Type B pancreatic cell (in vitro differentiated cells): ENCODE data around the gene MARCHF7. TPM values are rescaled to one million over a fixed set of nuclear protein-coding genes. Genes with fewer than 3 reads are reported as not detected.

Experiments used
- DNase-seq: peaks from one replicate; pipeline ENCODE4 v3.0.0; 2021; ENCODE audit warnings: mixed read lengths; ENCODE audit not compliant: unreplicated experiment; ENCODE audit errors: extremely low spot score
- H3K27ac Mint-ChIP-seq: 2 replicates; pipeline ENCODE4 v1.8.0; 2021; ENCODE audit warnings: mild to moderate bottlenecking, mixed read lengths
- H3K27me3 Mint-ChIP-seq: 2 replicates; pipeline ENCODE4 v1.8.0; 2021; ENCODE audit warnings: mixed read lengths
- H3K36me3 Mint-ChIP-seq: 2 replicates; pipeline ENCODE4 v1.8.0; 2021; ENCODE audit warnings: mixed read lengths
- H3K4me1 Mint-ChIP-seq: one replicate; pipeline ENCODE4 v1.8.0; 2021; ENCODE audit warnings: mixed read lengths; ENCODE audit not compliant: unreplicated experiment
- H3K4me3 Mint-ChIP-seq: 2 replicates; pipeline ENCODE4 v1.8.0; 2021; ENCODE audit warnings: mild to moderate bottlenecking, mixed read lengths
- H3K9me3 Mint-ChIP-seq: 2 replicates; pipeline ENCODE4 v1.8.0; 2021; ENCODE audit warnings: mixed read lengths
- total RNA-seq: library from RNA; stranded (reverse); gene quantifications from 2 replicates; pipeline ENCODE4 v1.2.1, GENCODE V29; 2021; ENCODE audit warnings: low replicate concordance
- TF ChIP-seq, protein P1 (sequence below): fragments of 200-600 bp; sonication (generic); conservative IDR thresholded peaks from 2 replicates; pipeline ENCODE4 v1.5.0; 2021; ENCODE audit warnings: antibody characterized with exemption, mild to moderate bottlenecking

MARCHF7 gene
- total RNA-seq, 1 donor from 2014 or later: 96.1 TPM

- no peak for DNase-seq
- H3K36me3 Mint-ChIP-seq: no peaks in the 10 kb centered on the region
Observed at GRCh38 chr2:159684796-159685195, 27.5 kb upstream of the MARCHF7 start.

GRCh38 chr2:159694500-159695040 lies 17.7 kb upstream of the MARCHF7 start:
- DNase-seq: no peak
- no peak overlapping the region for H3K27ac Mint-ChIP-seq
- no peaks in the 10 kb centered on the region for H3K27me3 Mint-ChIP-seq
- H3K9me3 Mint-ChIP-seq: no peaks in the 10 kb centered on the region
- no peak overlapping the region for H3K4me3 Mint-ChIP-seq
- TF ChIP-seq, protein P1, sequence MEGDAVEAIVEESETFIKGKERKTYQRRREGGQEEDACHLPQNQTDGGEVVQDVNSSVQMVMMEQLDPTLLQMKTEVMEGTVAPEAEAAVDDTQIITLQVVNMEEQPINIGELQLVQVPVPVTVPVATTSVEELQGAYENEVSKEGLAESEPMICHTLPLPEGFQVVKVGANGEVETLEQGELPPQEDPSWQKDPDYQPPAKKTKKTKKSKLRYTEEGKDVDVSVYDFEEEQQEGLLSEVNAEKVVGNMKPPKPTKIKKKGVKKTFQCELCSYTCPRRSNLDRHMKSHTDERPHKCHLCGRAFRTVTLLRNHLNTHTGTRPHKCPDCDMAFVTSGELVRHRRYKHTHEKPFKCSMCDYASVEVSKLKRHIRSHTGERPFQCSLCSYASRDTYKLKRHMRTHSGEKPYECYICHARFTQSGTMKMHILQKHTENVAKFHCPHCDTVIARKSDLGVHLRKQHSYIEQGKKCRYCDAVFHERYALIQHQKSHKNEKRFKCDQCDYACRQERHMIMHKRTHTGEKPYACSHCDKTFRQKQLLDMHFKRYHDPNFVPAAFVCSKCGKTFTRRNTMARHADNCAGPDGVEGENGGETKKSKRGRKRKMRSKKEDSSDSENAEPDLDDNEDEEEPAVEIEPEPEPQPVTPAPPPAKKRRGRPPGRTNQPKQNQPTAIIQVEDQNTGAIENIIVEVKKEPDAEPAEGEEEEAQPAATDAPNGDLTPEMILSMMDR: no peak
- no peaks in the 10 kb centered on the region for H3K4me1 Mint-ChIP-seq
- H3K36me3 Mint-ChIP-seq: peaks cover 6% of the 10 kb centered on the region

More at GRCh38 chr2:159684796-159685195, 27.5 kb upstream of the MARCHF7 start:
- Mint-ChIP-seq H3K4me1 (peaks cover 5% of the 10 kb centered on the region), H3K4me3 (no peak overlapping the region), H3K27me3 (no peaks in the 10 kb centered on the region), H3K9me3 (no peaks in the 10 kb centered on the region), H3K27ac (peak overlapping the region; percentile 22)
- TF ChIP-seq, protein P1: no peak

GRCh38 chr2:159695795-159696448 lies 16.4 kb upstream of the MARCHF7 start:
- peaks cover 6% of the 10 kb centered on the region for H3K36me3 Mint-ChIP-seq
- H3K4me3 Mint-ChIP-seq: no peak overlapping the region
- H3K9me3 Mint-ChIP-seq: no peaks in the 10 kb centered on the region

GRCh38 chr2:159703491-159703890 lies 8.8 kb upstream of the MARCHF7 start:
- Mint-ChIP-seq H3K9me3 (no peaks in the 10 kb centered on the region), H3K27me3 (no peaks in the 10 kb centered on the region), H3K4me3 (no peak overlapping the region), H3K4me1 (no peaks in the 10 kb centered on the region), H3K36me3 (no peaks in the 10 kb centered on the region), H3K27ac (no peak overlapping the region)
- TF ChIP-seq, protein P1: no peak
- DNase-seq: no peak

More at GRCh38 chr2:159695795-159696448, 16.4 kb upstream of the MARCHF7 start:
- Mint-ChIP-seq H3K4me1 (no peaks in the 10 kb centered on the region), H3K27me3 (no peaks in the 10 kb centered on the region), H3K27ac (no peak overlapping the region)
- DNase-seq: no peak
- TF ChIP-seq, protein P1: no peak

DNA sequence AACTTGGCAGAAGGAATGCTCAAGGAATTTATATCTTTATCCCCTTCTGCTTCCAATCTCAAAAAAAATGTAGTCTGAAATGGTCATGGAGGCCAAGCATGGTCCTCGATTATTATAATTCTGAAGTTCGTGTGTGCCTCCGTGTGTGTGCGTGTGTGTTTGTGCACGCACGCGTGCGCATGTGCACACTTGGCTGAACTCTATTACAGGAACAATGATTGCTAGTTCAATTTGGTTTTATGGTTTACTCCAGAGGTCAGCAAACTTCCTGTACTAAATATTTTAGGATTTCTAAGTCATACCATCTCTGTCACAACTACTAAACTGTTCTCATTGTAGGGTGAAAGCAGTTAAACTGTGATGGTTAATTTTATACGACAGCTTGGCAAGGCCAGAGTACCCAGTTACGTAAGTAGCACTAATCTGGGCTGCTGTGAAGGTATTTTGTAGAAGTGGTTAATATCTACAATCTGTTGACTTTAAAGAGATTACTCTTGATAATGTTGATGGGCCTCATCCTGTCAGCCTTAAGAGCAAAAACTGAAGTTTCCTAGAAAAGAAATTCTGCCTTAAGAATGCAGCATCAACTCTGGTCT lies 5.8 kb upstream of the MARCHF7 start:
- Mint-ChIP-seq H3K27me3 (no peaks in the 10 kb centered on the region), H3K27ac (no peak overlapping the region), H3K9me3 (no peaks in the 10 kb centered on the region), H3K4me1 (peaks cover 6% of the 10 kb centered on the region), H3K36me3 (peaks cover 3% of the 10 kb centered on the region), H3K4me3 (no peak overlapping the region)
- DNase-seq: no peak
- TF ChIP-seq, protein P1: no peak
